ENCODE results near the gene NRIP2. TPM values are rescaled to one million over a fixed set of nuclear protein-coding genes. Genes with fewer than 3 reads are reported as not detected.

The NRIP2 gene
- total and polyA plus RNA-seq, 2 donors (not counting 3 experiments of a cell fraction or from before 2014, with no cell fraction given) = not detected

DNA sequence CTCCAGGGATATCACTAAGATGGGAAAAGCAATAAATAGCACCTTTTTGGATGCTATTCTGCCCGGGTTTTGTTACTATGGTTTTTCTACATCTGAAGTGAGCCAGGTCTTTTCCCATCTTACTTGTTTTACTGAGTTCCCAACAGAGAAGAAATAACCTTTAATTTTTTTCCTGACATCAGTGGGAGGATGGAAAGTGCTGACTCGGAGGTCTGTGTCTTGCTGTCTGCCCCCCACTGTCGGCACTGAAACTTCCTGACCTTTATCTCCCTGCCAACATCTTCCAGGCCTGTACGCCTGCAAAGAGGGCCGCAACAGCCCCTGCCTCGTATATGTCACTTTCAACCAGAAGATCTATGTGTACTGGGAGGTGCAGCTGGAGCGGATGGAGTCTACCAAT lies 11.4 kb downstream of the NRIP2 start:
- Histone ChIP-seq H3K4me2 (ENCODE audit: insufficient read depth, low read length) (no peak overlapping the region), H3K27ac (ENCODE audit: insufficient read depth, low read depth, low read length) (no peak overlapping the region), H3K9ac (replicated peaks; ENCODE audit: extremely low read depth, insufficient read depth, low read length) (no peak overlapping the region), H2AFZ (ENCODE audit: low read depth, low read length) (no peak overlapping the region), H3K27me3 (ENCODE audit: control insufficient read depth in 2 of 2, insufficient read depth in 2 of 2, low read length in 2 of 2) (no peaks in the 10 kb centered on the region), H3K4me1 (ENCODE audit: control insufficient read depth, extremely low read depth, insufficient read depth, low read length) (no peaks in the 10 kb centered on the region), H3K9me3 (replicated peaks; ENCODE audit: control insufficient read depth, insufficient read depth, low read length) (no peaks in the 10 kb centered on the region), H3K79me2 (ENCODE audit: control insufficient read depth, insufficient read depth, low read length) (no peaks in the 10 kb centered on the region), H4K20me1 (replicated peaks; ENCODE audit: control insufficient read depth, extremely low read depth, insufficient read depth, low read length) (no peaks in the 10 kb centered on the region), H3K9me1 (replicated peaks; ENCODE audit: control insufficient read depth, extremely low read depth, insufficient read depth, low read length) (no peaks in the 10 kb centered on the region), H3K4me3 (replicated peaks in 1 of 3; ENCODE audit: insufficient read depth in 1 of 3, low read depth in 1 of 3, low read length in 3 of 3) (no peak overlapping the region), H3K36me3 (ENCODE audit: control insufficient read depth in 2 of 2, extremely low read depth in 1 of 2, insufficient read depth in 2 of 2, low read length in 2 of 2) (peaks cover 15 to 42% of the 10 kb centered on the region in 2 experiments)
- POLR2A ChIA-PET = no interaction called here
- FAIRE-seq (no peak), DNase-seq (ENCODE audit: low read depth, low spot score) (no peak)
- CTCF ChIA-PET = interaction anchor here (1.7 kb wide), 1 partner anchor 23 kb away, joined by 6 read pairs; no protein-coding TSS in a partner anchor
- no TSS peak for BruUV-seq (replicated peaks)
- intact Hi-C loops (cut with micrococcal nuclease) (no loop called here), dilution Hi-C loops (cut with MboI; ENCODE audit: extremely low pct_ligation_motif_present, low sequenced_read_pairs) (no loop called here)
- TF ChIP-seq POLR2A (IDR thresholded peaks at IDR 0.05; ENCODE audit: low read depth, low read length) = no peak
- TF ChIP-seq, protein P1, sequence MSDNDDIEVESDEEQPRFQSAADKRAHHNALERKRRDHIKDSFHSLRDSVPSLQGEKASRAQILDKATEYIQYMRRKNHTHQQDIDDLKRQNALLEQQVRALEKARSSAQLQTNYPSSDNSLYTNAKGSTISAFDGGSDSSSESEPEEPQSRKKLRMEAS (IDR thresholded peaks at IDR 0.05; ENCODE audit: insufficient read depth, insufficient read length) = no peak
- TF ChIP-seq EZH2 (IDR thresholded peaks at IDR 0.05; ENCODE audit: borderline replicate concordance, low read depth, low read length, severe bottlenecking) = no peak
- TF ChIP-seq GATA2 (IDR thresholded peaks at IDR 0.05; ENCODE audit: insufficient read depth, insufficient read length, low read depth, low read length) = no peak
- TF ChIP-seq, protein P2, sequence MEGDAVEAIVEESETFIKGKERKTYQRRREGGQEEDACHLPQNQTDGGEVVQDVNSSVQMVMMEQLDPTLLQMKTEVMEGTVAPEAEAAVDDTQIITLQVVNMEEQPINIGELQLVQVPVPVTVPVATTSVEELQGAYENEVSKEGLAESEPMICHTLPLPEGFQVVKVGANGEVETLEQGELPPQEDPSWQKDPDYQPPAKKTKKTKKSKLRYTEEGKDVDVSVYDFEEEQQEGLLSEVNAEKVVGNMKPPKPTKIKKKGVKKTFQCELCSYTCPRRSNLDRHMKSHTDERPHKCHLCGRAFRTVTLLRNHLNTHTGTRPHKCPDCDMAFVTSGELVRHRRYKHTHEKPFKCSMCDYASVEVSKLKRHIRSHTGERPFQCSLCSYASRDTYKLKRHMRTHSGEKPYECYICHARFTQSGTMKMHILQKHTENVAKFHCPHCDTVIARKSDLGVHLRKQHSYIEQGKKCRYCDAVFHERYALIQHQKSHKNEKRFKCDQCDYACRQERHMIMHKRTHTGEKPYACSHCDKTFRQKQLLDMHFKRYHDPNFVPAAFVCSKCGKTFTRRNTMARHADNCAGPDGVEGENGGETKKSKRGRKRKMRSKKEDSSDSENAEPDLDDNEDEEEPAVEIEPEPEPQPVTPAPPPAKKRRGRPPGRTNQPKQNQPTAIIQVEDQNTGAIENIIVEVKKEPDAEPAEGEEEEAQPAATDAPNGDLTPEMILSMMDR (IDR thresholded peaks at IDR 0.05; ENCODE audit: extremely low read depth in 1 of 2, insufficient read depth in 1 of 2, low read depth in 1 of 2, low read length in 2 of 2) = no peak
- TF ChIP-seq FOS (IDR thresholded peaks at IDR 0.05; ENCODE audit: borderline replicate concordance, insufficient read depth, low read length) = no peak

All from endothelial cell of umbilical vein (primary cell).